Activated T-helper 1 cell treated with Interleukin-2 at 50 U/mL for 16 hours (primary cell): ENCODE data around the gene TRAM2.

Experiments used
- DNase-seq: peaks from one replicate; pipeline ENCODE4 v3.0.0-alpha.2; 2020; ENCODE audit warnings: low read depth

Gene TRAM2

DNA sequence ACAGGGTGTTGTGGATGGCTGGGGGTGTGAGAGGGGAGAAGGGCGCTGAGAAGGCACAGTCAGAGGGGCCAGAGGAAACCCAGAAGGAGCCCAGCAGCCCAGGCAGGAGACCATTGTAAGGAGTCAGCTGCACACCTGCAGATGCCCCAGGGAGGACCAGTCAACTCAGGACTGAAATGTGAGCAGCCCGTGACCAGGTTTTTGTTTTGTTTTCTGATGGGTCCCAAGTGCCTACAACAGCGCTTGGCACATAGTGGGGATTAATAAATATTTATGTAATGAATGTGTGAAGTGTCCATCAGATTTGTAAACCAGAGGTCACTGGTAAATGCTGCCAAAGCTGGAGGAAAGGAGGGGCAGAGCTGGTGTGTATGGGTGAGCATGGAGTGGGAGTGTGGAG lies 30.2 kb downstream of the TRAM2 start:
- no peak for DNase-seq

DNA sequence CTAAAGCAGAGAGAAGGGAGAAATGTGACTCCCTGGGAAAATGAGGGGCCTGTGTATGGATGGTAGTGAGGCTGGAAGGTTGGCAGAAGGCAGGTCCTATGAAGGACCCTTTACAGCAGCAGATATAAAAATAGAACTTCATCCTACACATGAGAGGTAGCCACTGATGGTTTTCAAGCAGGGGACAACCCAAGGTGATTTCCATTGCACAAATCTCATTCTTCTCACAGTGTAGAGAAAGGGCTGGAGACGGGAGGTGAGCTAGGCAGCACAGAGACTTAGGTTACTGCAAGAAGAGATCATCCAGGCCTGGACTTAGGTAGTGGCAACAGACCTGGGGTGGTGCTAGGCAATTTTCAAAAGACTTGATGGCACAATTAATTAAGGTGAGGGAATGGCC lies 30.7 kb downstream of the TRAM2 start:
- DNase-seq: no peak

DNA sequence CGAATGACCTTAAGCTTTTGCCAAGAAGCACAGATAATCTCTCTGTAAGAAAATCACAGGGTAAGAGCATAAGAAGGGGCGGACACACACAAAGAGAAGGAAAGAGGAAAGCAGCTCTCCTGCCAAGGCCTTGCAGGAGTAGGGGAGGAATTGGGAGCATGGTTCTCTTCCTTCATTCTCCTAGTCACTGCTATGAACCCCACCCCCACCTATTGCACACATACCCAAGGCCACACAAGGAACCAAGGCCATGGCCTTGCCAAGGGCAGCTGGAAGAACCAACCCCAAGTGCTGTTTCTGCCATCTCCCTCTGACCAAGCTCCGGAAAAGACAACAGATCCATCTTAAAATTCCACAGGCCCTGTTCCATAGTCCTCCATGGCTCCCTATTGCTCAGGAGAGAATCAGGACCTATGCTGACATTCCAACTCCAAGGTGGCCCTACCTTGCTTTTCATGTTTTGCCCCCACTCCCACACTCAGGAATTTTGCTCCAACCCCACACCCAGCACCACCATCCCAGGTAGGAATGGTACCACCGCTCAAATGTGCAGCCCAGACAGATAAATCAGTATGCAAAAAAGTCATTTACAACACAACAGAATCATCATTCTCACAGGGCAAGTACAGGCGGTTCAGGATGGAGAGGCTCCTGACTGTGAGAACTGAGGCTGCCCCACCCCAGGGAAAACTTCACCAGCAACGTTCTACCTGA lies 31.3 kb downstream of the TRAM2 start:
- DNase-seq: no peak

DNA sequence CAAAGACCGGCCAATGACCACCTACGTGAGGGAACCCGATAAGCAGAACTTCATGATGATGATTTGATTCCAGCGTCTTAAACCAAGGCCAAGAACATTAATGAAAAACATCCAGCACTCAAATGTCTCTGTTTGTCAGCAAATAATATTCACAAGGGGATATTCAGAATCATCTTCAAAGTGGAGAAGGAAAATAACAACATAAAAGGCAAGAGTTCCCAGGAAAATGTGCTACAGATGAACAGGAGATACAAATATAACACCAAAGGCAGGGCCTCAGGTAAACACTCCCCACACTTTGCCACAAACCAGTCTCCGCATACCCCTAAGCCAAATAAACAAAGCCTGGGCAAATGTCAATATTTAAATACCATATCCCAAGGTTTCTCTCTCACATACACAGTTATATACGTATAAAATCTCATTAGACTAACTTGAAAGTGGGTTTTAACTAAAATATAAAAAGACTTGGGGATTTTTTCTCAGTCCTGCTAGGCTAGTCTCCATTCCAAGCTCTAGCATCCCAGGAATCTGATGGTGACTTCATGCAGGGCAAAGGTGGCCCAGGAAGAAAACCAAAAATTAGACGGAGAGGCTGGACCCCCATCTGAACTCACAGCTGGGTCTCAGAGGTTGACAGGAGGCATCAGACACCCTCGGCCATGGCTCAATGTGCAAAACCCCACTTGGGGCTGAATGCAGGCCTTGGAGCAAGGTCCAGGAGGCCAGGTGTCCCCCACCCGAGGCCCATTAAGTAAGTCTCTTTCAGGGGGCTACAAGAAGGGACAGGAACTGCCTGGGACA lies 32.1 kb downstream of the TRAM2 start:
- DNase-seq: no peak

DNA sequence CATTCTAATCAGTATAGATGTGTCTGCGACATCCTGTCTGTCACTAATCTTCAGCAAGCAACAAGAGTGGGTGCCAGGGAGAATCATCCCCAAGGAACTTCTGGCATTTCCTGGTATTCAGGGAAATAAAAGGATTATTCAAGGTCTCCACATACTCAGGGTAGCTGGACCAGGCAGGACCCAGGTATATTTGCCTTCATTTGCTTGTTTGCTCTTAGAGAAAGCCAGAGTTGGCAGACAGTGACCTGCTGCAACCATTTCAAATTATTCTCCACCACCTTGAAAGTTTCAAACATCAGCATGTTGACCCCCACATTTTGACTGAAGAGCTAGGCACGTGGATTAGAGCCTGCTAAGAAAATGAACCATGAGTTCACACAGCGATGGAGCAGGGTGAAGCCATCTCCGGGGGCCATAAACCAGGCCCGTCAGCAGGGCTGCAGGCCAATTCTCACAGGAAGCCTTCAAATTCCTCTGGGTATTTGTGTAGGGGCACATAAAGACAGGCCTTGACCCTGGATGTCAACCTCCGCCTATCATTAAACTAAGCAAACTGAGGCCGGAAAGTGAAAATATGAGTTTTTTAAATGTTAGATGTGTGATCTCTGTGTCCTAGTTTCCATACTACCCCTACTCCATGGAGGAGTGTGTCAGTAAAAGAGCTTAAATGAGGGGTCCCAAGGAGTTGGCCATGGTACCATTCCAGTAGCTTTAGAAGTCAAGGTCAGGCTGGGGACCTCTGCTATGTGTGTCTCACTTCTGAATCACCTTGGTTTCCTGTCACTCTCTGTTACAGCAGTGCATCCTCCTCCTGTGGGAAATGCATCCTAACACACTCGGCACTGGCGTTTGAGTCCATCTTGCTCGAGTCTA lies 32.9 kb downstream of the TRAM2 start:
- DNase-seq: no peak

DNA sequence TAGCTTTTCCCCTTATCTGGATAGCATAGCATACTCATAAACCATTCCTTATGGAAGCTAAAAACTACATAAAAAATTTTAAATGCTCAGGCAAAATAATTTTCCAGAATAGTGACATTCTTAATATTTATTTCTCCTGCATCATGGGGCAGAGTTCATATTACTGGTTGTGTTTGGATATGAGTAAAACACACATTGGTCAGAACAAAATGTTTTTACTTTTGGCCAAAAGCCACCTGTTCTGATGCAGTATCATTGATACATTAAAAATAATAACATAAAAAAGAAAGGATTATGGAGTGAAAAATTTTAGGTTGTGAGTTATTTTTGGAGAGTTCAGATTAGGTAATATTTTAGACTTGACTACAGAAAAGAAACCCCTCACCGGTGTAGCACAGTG lies 33.6 kb downstream of the TRAM2 start:
- DNase-seq: no peak

DNA sequence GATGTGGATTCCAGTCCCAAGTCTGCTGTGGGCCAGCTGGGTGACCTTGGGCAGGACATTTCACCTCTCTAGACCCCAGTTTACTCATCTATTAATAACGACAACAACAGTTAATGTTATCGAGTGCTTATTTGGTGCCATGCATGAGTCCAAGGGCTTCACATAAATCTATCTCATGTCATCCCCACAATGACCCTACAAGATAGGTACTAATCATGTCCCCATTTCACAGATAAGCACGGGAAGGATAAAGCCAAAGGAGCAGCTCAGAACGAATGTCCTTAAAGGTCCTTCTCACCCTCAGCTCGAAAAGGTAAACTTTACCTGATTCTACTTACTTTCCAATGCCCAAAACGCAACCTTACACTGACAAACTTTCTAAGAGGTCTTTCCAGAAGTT lies 35.7 kb downstream of the TRAM2 start:
- DNase-seq: no peak

DNA sequence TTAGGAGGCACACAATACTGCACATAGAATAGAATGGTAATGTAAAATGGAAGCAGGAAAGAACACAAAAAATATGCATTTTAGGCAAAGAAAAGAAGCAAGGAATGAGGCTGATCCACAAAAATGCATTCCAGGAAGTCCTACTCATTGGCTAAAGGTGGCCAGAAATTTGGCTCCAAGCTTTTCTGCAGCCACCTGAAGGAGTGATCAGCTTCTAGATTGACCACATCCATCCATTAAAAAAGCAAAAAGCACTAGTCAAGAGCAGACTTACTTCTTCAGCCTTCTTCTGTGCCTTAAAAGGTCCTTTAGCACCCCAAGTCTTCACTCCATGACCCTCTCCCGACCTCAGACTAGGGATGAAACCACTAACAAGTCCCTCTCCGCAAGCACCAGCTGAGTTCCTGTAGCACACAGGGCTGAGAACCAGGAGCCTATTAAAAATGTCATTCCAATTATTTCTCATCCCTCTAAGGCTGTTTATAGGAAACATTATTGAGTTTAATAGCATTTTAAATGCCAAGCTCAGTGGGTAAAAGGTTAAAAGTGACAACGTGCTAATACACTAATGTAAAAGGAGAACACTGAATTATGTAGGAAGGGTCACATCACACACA lies 36.5 kb downstream of the TRAM2 start:
- no peak for DNase-seq

DNA sequence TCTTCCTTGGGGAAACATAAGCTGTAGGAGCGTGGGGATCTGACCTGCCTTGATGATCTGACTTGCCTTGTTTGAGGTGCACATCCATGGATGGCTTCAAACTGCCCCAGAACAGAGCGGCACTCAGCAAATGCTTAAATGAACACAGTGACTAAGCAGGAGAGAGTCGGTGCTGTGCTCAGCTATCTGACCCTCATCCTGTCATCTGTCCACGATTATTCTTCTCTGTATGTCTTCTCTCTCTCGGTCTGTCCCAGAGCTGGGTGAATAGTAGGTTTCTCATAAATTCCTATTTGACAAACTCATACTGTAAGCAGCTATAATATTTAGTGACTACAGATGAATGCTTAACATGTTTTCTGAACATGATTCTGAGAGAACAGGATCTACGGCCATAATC lies 37.3 kb downstream of the TRAM2 start:
- no peak for DNase-seq

DNA sequence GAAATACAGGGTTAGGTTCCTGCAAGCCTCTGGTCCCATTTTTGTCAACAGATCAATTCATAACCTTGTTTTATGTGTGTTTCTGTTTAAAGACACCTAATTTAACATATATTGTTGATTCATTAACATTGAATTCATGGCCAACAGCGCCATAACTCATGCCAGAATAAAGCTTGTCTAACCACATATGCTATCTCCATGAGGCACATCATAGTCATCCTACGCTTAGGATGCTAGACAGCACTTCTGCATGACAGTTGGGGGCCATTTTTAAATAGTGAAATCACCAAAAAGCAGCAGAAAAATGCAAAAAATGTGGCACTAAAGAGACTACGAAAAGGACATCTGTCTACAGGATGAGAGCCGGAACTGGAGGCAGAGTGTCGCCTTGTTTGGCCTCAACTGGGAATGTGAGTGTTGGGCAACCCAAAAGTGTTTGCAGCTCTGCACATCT lies 37.9 kb downstream of the TRAM2 start:
- no peak for DNase-seq

DNA sequence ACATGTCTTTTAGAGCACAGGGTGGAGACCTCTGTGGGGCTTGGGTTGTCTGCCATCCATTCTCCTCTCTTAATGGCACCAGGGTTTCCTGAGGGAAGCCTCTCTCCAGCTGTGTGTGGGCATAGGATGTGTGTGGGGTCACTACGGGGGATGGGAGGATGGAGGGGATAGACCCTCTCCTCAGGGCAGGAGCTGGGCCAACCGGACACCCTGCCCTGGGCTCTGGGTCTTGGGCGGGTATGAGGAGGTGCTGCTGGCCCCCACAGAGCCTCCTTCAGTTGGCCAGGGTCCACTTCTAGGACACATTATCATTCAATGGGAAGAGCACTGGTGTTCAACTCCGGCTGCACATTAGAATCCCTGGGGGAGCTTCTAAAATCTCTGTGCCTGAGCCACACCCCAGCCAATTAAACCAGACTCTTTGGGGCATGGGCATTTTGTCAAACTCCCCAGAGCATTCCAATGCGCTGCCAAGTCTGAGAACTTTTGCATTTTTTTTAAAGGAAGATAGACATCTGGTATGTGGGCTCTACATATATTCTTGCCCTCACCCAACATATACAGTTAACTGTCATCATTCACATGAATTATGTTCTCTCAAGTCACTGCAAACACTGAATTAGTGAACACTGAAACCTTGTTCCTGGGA lies 38.5 kb downstream of the TRAM2 start:
- no peak for DNase-seq

DNA sequence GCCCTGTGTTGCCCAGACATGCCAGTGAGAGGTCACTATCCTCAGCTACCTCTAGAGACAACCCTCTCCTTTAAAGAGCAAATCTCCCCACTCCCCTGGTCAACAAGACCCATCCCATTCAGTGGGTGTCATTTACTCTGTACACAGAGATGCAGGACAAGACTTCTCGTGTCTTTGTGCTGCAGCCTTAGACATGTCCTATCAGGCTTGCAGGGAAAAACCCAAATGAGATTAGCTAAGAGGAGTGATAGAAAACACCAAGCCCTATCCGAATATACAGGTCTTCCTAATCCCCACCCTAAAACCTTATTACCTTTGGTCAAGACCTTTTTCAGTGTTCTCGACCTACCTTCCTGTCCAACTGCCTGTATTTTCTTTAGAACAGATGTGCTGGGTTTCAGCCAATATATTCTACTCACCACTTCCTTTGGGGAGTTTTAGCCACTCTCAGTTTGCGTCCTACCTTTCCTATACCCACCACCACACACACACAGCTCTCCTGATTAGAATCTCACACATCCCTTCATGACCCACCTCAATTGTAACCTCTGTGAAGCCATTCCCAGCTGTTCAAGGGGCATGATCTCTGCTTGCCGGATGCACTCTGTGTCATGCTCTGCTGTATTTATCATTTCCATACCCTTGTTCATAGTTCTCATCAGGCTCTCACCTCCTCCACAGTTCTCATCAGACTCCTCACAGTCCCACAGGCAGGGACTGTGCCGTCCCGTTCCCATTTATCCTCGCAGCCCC lies 39.7 kb downstream of the TRAM2 start:
- no peak for DNase-seq

DNA sequence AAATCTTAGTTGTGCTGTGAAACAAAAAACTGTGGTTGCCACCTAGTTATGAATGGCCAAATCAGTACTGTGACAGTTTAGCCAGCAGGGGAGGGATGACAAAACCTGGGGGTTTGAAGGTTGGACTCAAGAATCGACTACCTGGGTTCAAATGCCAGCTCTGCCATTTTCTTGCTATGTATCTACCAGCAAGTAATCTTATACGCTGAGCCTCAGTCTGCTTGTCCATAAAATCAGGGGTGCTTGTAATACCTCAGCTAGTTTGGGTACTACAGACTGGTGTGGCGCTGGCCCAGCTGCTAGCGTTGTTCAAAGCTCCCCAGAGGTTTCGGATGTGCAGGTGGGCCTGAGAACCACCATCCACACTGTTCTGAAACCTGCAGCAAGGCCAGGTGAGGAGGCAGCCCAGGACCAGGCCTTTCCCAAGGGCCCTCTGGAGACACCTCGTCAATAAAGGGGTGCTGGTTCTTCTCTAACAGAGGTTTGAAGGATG lies 40.4 kb downstream of the TRAM2 start:
- DNase-seq: no peak

DNA sequence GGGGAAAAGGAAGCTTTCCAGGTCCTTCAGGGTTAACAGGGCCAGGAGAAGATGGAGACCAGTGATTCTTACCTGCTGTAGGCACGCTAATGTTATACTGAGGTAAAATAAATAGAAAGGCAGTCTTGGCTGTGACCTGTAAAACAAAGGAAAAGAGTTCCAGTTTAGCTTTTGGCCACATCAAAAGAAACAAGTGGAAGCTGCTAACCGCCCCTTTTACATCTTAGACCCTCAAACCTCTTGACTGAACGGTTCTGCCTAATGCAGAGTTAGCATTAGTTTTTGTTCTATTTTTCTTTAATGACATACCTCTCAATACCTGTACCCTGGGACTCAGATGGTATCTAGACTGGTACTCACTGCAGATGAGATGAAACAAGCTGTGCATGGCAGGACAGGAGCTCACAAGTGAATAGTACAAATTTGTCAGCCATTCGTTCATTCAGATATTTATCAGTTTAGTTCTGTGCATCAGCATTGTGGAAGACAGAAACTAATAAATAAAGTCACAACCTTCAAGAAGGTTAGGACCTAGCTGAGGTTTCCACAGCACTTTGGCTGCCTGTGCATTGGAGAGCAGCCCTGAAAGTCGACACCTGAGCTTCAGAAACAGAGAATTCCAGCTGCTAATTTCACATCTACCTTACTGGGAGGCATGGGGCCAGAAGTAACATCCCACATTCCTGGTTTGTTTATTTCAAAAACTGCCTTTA lies 41.0 kb downstream of the TRAM2 start:
- no peak for DNase-seq

DNA sequence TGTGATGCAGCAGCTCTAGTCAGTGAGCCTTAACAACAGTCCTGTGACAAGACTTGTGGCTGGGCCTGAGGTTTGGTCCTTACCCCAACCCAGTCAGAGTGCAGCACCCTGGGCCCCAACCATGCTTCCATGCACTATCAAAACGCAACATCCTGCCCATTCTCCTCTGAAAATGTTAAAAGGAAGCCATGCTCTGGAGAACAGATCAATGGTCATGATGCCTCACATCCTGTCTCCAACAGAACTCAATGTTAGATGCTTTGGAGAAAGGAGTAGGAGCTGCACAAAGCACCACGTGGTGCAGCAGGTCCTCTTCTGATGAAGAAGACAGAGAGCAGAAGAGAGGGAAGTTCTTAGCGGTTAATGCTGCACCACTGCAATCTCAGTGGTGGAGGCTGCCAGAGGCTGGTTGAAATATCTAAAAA lies 41.9 kb downstream of the TRAM2 start:
- DNase-seq: no peak

DNA sequence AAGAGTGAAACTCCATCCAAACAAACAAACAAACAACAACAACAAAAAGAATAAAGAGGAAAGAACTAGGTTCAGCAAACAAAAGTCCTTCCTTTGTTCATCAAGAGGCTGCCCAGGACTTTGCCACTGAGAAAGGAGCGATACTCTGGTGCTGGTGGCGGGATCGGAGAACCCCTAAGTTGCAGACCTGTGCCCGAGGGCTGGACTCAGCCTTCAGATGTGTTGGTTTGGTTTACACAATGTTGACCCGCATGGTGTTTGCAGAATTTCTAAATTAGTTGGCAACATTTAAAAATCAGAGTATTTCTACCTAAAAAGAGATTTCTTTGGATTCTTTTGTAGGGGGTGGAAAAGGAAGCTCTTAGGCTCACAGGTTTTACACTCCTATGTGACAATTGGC lies 42.5 kb downstream of the TRAM2 start:
- no peak for DNase-seq

DNA sequence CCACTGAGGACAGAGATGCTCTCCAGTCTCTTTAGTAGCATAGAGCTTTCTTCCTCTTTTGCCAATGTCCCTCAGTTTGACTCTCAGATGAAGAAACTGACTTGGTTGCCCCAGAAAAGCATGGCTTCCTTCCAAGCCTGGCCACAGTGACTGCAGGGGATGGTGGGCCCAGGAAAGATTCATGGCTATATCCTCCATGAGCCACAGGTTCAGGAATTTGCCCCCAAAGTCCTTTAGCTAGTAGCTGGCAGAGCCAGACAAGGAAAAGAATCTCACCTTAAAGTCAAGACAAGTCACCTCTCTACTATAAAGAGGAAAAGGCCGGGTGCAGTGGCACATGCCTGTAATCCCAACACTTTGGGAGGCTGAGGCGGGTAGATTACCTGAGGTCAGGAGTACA lies 43.4 kb downstream of the TRAM2 start:
- DNase-seq: no peak

DNA sequence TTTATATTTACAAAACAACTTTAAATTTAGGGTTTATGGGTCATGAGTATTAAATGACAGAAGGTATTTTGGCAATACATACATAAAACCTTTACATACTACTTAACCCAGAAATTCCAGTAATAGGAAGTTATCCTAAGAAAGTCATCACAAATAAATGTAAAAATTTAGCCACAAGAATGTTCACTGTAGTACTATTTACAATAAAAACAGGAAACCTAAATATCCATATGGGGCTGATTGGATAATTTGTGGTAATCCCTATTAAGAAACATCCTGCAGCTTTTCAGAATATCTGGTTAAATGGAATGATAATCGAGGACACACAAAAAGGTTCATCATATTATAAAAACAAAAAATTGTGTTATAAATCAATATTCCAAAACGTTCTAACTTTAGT lies 44.4 kb downstream of the TRAM2 start:
- DNase-seq: no peak

DNA sequence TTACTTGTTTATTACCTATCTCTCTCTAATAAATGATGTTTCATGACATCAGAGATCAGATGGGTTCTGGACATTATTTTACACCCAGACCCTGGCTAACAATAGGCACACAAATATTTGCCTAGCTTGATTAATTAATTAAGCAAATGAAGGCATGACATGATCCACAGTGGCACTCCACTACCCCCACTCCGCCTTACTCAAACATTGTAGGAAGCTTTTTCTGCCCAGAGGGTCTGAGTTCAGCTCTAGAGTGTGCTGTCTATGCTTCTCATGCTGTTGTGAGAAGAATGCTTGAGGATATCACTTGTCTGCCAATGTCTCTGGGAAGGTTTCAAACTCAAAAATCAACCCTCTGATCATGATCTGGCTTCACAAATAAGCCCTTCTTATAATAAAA lies 45.0 kb downstream of the TRAM2 start:
- DNase-seq: no peak

DNA sequence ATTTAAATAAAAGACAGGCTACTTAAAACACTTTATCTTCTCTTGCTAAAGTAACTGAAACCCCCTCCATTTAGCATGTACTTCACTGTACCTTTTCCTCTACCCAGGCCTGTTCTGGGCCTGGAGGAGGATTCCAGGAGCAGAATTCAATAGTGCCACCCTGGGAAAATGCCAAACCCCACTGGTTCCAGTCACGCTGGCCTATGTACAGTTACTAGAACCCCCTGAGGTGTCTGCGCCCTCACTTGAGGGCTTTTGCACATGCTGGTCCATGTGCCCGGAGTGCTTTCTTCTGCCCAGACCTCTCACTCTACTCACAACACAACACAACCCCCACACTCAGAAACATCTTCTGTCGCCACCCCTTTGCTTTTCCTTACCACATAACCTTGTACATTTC lies 45.5 kb downstream of the TRAM2 start:
- DNase-seq: no peak
